Osteoblast (primary cell): Measurements from ENCODE around the gene SYT8. TPM values are rescaled to one million over a fixed set of nuclear protein-coding genes. Genes with fewer than 3 reads are reported as not detected.

Experiments
- DNase-seq: peaks from one replicate; pipeline ENCODE4 v3.0.0; 2011; ENCODE audit warnings: low spot score, mixed read lengths; ENCODE audit not compliant: insufficient read length; ENCODE audit errors: missing footprints
- H2AFZ ChIP-seq: 2 replicates; pipeline ENCODE4 v1.6.0; 2011; ENCODE audit warnings: mild to moderate bottlenecking, low read length
- H3K27ac ChIP-seq: 2 replicates; pipeline ENCODE4 v1.5.1; 2011; ENCODE audit warnings: mild to moderate bottlenecking, low read depth, low read length, moderate library complexity
- H3K27me3 ChIP-seq: 2 replicates; pipeline ENCODE4 v1.6.0; 2012; ENCODE audit warnings: mild to moderate bottlenecking, control low read depth, inconsistent platforms, low read length, moderate library complexity; ENCODE audit not compliant: insufficient read depth
- H3K36me3 ChIP-seq: 2 replicates; pipeline ENCODE4 v1.5.1; 2011; ENCODE audit warnings: mild to moderate bottlenecking, low read length, control low read depth, moderate library complexity; ENCODE audit not compliant: insufficient read depth
- H3K4me1 ChIP-seq: 2 replicates; pipeline ENCODE4 v1.5.1; 2011; ENCODE audit warnings: mild to moderate bottlenecking, low read length, control low read depth, moderate library complexity; ENCODE audit not compliant: insufficient read depth
- H3K4me2 ChIP-seq: 2 replicates; pipeline ENCODE4 v1.6.0; 2011; ENCODE audit warnings: mild to moderate bottlenecking, low read length; ENCODE audit not compliant: insufficient read depth
- H3K4me3 ChIP-seq: fragments of 200-600 bp; sonication (generic); 3 replicates; pipeline ENCODE4 v1.5.1; 2012; ENCODE audit warnings: mild to moderate bottlenecking, low read length, inconsistent platforms; ENCODE audit not compliant: insufficient read depth
- H3K79me2 ChIP-seq: 2 replicates; pipeline ENCODE4 v1.6.0; 2012; ENCODE audit warnings: mild to moderate bottlenecking, low read length, control low read depth, inconsistent platforms; ENCODE audit not compliant: insufficient read depth
- H3K9me3 ChIP-seq: 2 replicates; pipeline ENCODE4 v1.5.1; 2011; ENCODE audit warnings: low read depth, low read length, control low read depth
- H4K20me1 ChIP-seq: 2 replicates; pipeline ENCODE4 v1.6.0; 2012; ENCODE audit warnings: mild to moderate bottlenecking, low read length, control low read depth; ENCODE audit not compliant: insufficient read depth
- CTCF ChIP-seq: IDR thresholded peaks from 2 replicates; pipeline ENCODE4 v1.5.1; 2011; ENCODE audit warnings: mild to moderate bottlenecking, low read depth, low read length, moderate library complexity; ENCODE audit errors: extremely low read depth
- total RNA-seq: library from RNA; depleted of rRNA; stranded (reverse); fragments of >200 nt; gene quantifications from 2 replicates; pipeline ENCODE4 v1.2.3, GENCODE V29; 2012

The SYT8 gene
- total RNA-seq, 1 donor: 0.36 TPM

GRCh38 chr11:1814691-1815090, 20.1 kb upstream of the SYT8 start:
- H3K4me2 ChIP-seq: no peak overlapping the region
- peaks cover 19% of the 10 kb centered on the region for H3K27me3 ChIP-seq
- H3K27ac ChIP-seq: no peak overlapping the region
- no peaks in the 10 kb centered on the region for H3K36me3 ChIP-seq
- H2AFZ ChIP-seq: no peak overlapping the region
- DNase-seq: no peak
- TF ChIP-seq CTCF: no peak
- H3K4me1 ChIP-seq: no peaks in the 10 kb centered on the region
- H3K79me2 ChIP-seq: no peaks in the 10 kb centered on the region
- H3K9me3 ChIP-seq: no peaks in the 10 kb centered on the region
- no peaks in the 10 kb centered on the region for H4K20me1 ChIP-seq
- no peak overlapping the region for H3K4me3 ChIP-seq

- peak; percentile 59 for DNase-seq
- Histone ChIP-seq H3K4me1 (peaks cover 5% of the 10 kb centered on the region), H3K79me2 (no peaks in the 10 kb centered on the region), H3K27ac (no peak overlapping the region), H4K20me1 (no peaks in the 10 kb centered on the region), H3K27me3 (peaks cover 19% of the 10 kb centered on the region), H3K36me3 (no peaks in the 10 kb centered on the region), H3K4me2 (no peak overlapping the region), H3K9me3 (no peaks in the 10 kb centered on the region), H3K4me3 (no peak overlapping the region), H2AFZ (no peak overlapping the region)
- TF ChIP-seq CTCF: no peak
Measured at GRCh38 chr11:1815311-1815710, 19.5 kb upstream of the SYT8 start.

- H3K79me2 ChIP-seq: no peaks in the 10 kb centered on the region
- peaks cover 15% of the 10 kb centered on the region for H3K27me3 ChIP-seq
- H3K36me3 ChIP-seq: no peaks in the 10 kb centered on the region
- no peak overlapping the region for H2AFZ ChIP-seq
- H3K4me1 ChIP-seq: peaks cover 9% of the 10 kb centered on the region
- no peak for DNase-seq
- no peak overlapping the region for H3K4me3 ChIP-seq
- no peak overlapping the region for H3K4me2 ChIP-seq
- no peak overlapping the region for H3K27ac ChIP-seq
- H3K9me3 ChIP-seq: no peaks in the 10 kb centered on the region
- H4K20me1 ChIP-seq: no peaks in the 10 kb centered on the region
- no peak for TF ChIP-seq CTCF
Measured at GRCh38 chr11:1815751-1816150, 19.0 kb upstream of the SYT8 start.

GRCh38 chr11:1817000-1817399, 17.8 kb upstream of the SYT8 start:
- Histone ChIP-seq H3K9me3 (no peaks in the 10 kb centered on the region), H3K36me3 (no peaks in the 10 kb centered on the region), H3K27ac (no peak overlapping the region), H3K4me3 (no peak overlapping the region), H2AFZ (no peak overlapping the region), H3K27me3 (peaks cover 13% of the 10 kb centered on the region), H3K79me2 (no peaks in the 10 kb centered on the region), H3K4me1 (peaks cover 13% of the 10 kb centered on the region), H3K4me2 (no peak overlapping the region), H4K20me1 (no peaks in the 10 kb centered on the region)
- no peak for TF ChIP-seq CTCF
- no peak for DNase-seq
